AG04450 (cell line): ENCODE data around the gene RNF180. TPM values are rescaled to one million over a fixed set of nuclear protein-coding genes. Genes with fewer than 3 reads are reported as not detected.
"Not testable (repeated sequence)": the region's sequence is repeated elsewhere in the genome, so short reads cannot be mapped to it uniquely, and the experiment has no call there.

Source experiments
- CTCF ChIA-PET: fragments of 300-600, 350-600 bp; formaldehyde crosslinking; extraction: SDS; loops from one replicate; lab custom pipeline; 2022; ENCODE audit warnings: antibody characterized with exemption, inconsistent platforms; lab: Charles Lee
- POLR2A ChIA-PET: fragments of 350-600 bp; formaldehyde crosslinking; extraction: SDS; loops from one replicate; lab custom pipeline; 2021; ENCODE audit warnings: antibody characterized with exemption, inconsistent platforms; lab: Yijun Ruan, JAX
- DNase-seq: peaks from one replicate; pipeline ENCODE4 v3.0.0-alpha.2; 2011; ENCODE audit warnings: low read depth, low spot score
- H3K27ac ChIP-seq: one replicate; pipeline ENCODE4 v1.5.1; 2012; ENCODE audit warnings: low read depth, low read length, control low read depth
- H3K27me3 ChIP-seq: one replicate; pipeline ENCODE4 v1.6.0; 2012; ENCODE audit warnings: low read length; ENCODE audit not compliant: control insufficient read depth, insufficient read depth
- H3K4me3 ChIP-seq: 2 replicates; pipeline ENCODE4 v1.5.1; 2011; ENCODE audit warnings: mild to moderate bottlenecking, low read depth, low read length, control low read depth
- H3K9me3 ChIP-seq: 2 replicates; pipeline ENCODE4 v1.5.1; 2012; ENCODE audit warnings: low read length; ENCODE audit not compliant: control insufficient read depth, insufficient read depth
- CTCF ChIP-seq: IDR thresholded peaks from 2 replicates; pipeline ENCODE4 v1.5.1; 2011; ENCODE audit warnings: low read depth, low read length, control low read depth, inconsistent platforms
- polyA plus RNA-seq: library from polyadenylated mRNA; depleted of rRNA; stranded (reverse); fragments of >200 nt; gene quantifications from 2 replicates; pipeline ENCODE4 v1.2.3, GENCODE V29; 2011

RNF180 gene
- polyA plus RNA-seq, 1 experiment = 0.02 TPM

DNA sequence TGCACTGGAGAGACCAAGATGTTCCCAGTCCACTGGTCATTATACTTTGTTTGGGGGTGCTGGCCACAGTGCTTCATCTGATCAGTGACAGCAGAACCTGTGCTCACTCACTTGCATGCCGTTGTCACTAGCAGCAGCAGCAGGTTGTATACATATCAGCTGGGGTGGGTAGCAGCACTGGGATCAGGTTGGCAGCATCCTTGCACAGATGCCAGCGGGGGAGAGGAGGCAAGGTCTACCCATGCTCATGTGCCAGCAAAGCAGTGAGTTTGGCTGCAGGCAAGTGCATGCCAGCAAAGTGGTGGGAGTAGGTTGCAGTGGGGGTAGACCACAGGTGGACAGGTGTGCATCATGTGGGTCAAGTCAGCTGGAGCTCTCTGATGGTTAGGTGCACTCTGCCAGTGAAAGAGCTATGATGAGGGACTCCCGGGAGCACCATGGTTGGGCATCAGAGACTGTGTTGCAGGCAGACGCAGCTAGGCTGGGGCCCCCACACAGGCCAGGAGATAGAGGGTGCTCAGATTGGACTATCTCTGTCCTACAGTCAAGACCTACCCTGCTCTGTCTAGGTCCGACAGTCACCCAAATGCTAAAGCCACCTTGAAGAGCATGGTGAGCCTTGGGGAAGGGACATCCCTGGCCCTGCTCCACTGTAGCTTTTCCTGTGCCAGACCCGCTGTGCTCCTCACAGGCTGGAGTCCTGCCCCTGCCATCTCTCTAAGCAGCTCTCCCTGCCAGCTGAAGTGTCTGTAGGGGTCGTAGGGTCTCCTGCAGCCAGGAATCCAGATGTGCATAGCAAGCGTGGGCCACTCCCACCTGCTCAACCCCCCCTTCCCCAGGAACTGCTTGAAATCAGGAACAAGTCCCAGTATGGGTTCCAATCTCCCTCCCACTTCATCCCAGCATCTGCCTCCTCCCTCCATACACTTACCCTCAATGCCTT lies 119.8 kb downstream of the RNF180 start:
- ChIA-PET POLR2A (no interaction called here), CTCF (interaction anchor here (0.5 kb wide), 1 partner anchor 86 kb away, joined by 3 read pairs; no protein-coding TSS in a partner anchor)
- no peak overlapping the region for H3K27ac ChIP-seq
- H3K27me3 ChIP-seq = no peaks in the 10 kb centered on the region
- H3K9me3 ChIP-seq = no peaks in the 10 kb centered on the region
- no peak for TF ChIP-seq CTCF
- H3K4me3 ChIP-seq = no peak overlapping the region
- no peak for DNase-seq

GRCh38 chr5:64286381-64286780 lies 120.7 kb downstream of the RNF180 start:
- CTCF ChIA-PET = no interaction called here
- no peak for TF ChIP-seq CTCF

DNA sequence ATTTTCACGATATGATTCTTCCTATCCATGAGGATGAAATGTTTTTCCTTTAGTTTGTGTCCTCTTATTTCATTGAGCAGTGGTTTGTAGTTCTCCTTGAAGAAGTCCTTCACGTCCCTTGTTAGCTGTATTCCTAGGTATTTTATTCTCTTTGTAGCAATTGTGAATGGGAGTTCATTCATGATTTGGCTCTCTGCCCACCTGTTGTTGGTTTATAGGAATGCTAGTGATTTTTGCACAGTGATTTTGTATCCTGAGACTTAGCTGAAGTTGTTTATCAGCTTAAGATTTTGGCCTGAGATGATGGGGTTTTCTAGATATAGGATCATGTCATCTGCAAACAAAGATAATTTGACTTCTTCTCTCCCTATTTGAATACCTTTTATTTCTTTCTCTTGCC lies 122.9 kb downstream of the RNF180 start:
- POLR2A ChIA-PET, CTCF ChIA-PET, H3K27ac ChIP-seq, H3K27me3 ChIP-seq, H3K9me3 ChIP-seq, DNase-seq, H3K4me3 ChIP-seq: not testable (repeated sequence)

More at GRCh38 chr5:64286381-64286780, 120.7 kb downstream of the RNF180 start:
- Histone ChIP-seq H3K4me3 (no peak overlapping the region), H3K27me3 (no peaks in the 10 kb centered on the region), H3K27ac (no peak overlapping the region), H3K9me3 (no peaks in the 10 kb centered on the region)
- POLR2A ChIA-PET = no interaction called here
- no peak for DNase-seq

GRCh38 chr5:64292611-64293215 lies 127.1 kb downstream of the RNF180 start:
- no peaks in the 10 kb centered on the region for H3K27me3 ChIP-seq
- DNase-seq = no peak
- CTCF ChIA-PET = interaction anchor here (0.6 kb wide), 1 partner anchor 330 kb away, joined by 3 read pairs; the partner anchor contains the start of gene HTR1A
- H3K4me3 ChIP-seq = no peak overlapping the region
- POLR2A ChIA-PET = no interaction called here
- no peak for TF ChIP-seq CTCF
- no peaks in the 10 kb centered on the region for H3K9me3 ChIP-seq
- H3K27ac ChIP-seq = no peak overlapping the region

DNA sequence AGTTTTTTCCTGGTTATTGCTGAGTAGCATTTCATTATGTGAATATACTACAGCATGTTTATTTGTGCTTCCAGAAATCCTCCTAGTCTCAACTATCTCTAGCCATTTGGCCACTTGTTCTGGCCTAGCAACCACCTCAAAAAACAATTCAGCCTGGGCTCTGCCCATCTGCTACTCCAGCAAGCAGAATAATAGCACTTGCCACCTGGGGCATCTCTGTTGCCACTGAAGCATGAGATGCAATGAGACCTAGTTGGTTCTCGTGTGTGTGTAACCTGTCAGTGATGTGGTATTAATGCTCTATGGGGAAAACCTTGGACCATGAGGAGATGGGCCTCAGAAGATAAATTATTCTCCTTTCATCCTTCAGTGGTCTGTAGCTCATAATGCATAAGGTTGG lies 129.5 kb downstream of the RNF180 start:
- no peak for DNase-seq
- no peak for TF ChIP-seq CTCF
- CTCF ChIA-PET = no interaction called here
- Histone ChIP-seq H3K27me3 (no peaks in the 10 kb centered on the region), H3K27ac (no peak overlapping the region), H3K4me3 (no peak overlapping the region), H3K9me3 (no peaks in the 10 kb centered on the region)
- POLR2A ChIA-PET = no interaction called here
